ENCODE data around the gene OTOR. TPM values are rescaled to one million over a fixed set of nuclear protein-coding genes. Genes with fewer than 3 reads are reported as not detected.

Gene OTOR, protein sequence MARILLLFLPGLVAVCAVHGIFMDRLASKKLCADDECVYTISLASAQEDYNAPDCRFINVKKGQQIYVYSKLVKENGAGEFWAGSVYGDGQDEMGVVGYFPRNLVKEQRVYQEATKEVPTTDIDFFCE
- not detected for total RNA-seq
- long read RNA-seq, result 0 reads

DNA sequence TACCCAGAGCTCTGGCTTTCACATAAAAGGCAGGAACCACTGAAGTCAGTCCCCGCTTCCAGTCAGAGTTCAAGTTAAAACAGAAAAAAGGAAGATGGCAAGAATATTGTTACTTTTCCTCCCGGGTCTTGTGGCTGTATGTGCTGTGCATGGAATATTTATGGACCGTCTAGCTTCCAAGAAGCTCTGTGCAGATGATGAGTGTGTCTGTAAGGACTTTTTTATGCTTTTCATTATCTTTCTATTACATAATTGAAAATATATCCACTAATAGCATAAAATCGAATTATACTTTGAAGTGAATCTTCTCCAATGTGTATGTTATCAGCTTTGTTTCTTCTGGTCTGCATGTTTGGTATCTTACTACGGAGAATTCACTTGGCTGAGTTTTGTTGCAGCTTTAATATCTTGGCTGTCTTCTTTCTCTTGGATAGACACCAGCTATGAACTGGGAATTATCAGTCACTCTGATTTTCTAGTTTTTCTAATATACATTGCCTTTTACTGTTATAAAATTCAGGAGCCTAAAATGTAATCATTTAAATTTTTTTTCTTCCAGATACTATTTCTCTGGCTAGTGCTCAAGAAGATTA lies at the start of gene OTOR:
TSS of gene OTOR (plus strand) at position 51 of the 593 bp plus-strand sequence. CDS start at position 95, 44 bp downstream.
- no peak for DNase-seq (ENCODE audit: low spot score)

DNA sequence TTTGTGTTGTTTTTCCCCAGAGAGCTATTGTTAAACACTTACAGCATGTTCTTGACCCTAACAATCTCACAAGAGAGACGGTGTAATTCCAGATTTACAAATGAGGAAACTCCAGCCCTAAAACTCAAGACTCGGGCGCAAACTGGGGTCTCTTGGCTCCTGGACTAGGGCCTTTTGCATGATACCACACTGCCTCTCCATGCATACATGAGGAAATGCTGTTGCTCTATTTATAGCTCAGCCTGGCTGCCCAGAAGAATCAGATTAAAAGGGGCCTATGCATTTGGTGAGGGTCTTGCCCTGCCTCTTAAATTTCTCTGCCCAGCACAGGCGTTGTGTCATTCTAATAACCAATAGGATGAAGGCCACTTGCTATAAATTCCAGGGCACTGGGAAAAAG lies 48.9 kb upstream of the OTOR start:
- DNase-seq (ENCODE audit: low spot score), result no peak

DNA sequence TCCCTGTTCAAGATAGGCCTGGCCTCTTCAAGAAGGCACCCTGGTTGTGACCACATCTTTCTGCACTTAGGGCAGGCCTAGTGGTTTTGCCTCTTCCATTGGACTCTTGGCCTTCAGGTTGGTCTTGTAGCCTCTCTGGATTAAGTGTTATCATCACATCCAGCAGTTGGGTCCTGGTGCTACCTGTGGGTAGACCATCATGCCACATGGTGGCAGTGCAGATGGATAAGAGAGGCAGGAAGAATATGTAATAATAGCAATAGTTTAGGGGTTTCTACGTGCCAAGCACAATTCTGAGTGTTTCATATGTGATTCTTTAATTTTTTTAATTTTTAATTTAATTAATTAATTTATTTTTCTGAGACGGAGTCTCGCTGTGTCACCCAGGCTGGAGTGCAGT lies 46.9 kb upstream of the OTOR start:
- DNase-seq (ENCODE audit: low spot score), result no peak

DNA sequence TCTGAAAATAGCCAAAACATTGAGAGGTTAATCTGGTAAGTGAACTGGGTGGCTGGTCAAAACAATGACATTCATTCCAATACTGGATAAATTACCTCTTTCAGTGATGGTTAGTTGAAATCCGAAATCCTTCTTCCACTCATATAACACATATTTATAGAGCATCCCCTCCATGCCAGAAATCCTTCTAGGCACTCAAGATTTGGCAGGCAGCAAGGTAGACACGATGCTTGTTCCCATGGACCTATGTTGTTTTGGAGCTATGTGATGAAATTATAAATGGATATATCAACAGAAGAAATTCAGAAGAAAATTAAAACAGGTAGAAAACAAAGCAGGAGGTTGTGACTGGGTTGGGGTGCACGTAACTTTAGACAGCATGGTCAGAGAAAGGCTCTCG lies 44.6 kb upstream of the OTOR start:
- no peak for DNase-seq (ENCODE audit: low spot score)

DNA sequence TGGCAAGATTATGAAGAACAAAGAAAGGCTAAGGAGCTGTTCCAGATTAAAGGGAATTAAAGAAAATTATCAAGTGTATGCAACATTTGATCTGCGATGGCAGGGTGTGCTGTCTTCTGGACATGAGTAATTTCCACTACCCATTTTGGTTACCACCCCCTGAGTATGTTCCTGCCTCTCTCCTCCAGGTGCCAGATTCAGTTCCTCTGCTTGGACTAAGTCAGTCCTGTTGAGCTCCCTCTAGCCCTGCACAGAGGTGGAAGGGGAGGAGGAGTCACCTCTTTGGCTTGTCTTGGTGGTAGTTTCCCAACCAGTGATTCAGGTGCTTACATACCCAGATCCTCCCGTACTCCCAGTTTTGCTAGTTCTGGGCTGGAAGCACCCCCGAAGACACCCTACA lies 40.5 kb upstream of the OTOR start:
- DNase-seq (ENCODE audit: low spot score), result no peak

DNA sequence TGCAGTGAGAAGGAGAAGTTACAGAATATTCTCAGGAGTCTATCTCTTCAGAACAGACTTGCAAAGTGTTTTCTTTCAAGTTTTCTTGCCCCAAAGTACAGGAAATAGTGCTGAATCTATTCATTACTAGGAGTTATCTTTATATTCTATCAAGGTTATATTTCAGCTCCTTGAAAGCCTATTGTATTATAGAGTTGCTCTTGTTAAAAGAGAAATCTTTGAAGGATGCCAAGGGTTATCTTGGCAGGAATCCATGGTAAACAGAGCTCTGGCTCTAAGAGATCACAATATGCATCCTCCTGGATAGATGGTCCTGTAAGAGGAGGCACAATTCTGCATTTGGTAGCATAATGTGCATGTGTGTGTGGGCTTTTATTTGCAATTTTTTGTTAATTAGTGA lies 39.6 kb upstream of the OTOR start:
- no peak for DNase-seq (ENCODE audit: low spot score)

DNA sequence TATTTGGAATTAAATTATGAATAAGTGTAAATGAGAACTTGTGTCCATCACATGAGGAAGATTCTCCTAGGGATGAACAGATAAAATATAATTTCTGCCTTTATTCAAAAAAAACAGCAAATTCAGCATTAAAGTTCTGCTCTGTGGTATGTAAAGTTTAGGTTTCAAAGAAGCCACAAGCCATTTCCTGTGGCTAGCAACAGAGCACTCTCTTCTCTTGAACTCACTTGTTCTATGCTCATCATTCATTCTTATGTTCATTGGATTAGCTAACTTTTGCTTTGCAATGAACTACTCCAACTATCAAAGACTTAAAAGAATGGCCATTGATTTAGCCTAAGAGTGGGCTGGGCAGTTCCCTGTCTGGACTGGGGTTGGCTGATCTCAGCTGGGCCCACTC lies 39.1 kb upstream of the OTOR start:
- no peak for DNase-seq (ENCODE audit: low spot score)

DNA sequence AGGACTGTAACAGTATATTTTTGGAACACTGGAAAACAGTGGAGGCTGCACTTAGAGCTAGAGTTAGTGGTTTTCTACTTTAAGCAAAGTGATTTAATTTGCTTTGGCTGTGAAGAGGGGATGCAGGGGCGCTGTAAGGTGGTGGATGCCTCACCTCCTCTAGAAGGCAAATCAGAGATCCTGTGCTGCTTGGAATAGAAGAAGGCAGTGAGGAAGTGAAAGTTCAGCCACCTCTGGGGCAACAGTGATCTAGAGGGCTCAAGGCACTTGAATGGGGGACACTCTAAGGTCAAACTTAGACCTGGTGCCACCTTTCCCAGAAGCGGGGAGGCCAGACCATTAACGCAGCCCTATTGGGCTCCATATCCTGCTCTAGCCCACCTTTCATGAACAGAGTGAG lies 37.4 kb upstream of the OTOR start:
- no peak for DNase-seq (ENCODE audit: low spot score)

DNA sequence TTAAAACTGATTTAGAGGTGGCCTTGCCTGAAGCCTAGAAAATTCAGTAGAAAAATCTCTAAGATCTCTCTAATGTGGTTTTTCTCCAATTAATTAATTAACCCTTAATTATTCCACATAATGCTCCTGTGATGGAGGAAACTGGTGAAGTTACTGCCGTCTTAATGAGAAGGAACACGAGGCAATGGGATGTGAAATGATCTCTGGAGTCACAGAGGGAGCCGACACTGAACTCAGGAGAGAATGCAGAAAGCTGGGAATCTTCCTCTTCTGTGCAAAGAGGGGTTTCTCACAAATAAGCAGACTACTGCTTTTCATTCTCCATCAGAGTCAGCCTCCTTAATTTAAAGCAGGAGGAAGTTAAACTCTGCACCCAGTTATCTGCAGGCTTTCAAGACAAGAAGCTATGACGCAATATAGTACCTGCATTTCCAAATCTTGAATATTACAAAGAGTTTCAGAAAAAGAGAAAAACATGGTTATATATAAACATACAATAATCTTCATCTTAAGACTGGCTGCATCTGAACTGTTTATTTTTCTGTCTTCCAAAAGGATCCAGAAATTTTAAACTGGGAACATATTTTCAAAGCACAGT lies 36.4 kb upstream of the OTOR start:
- DNase-seq (ENCODE audit: low spot score), result no peak

DNA sequence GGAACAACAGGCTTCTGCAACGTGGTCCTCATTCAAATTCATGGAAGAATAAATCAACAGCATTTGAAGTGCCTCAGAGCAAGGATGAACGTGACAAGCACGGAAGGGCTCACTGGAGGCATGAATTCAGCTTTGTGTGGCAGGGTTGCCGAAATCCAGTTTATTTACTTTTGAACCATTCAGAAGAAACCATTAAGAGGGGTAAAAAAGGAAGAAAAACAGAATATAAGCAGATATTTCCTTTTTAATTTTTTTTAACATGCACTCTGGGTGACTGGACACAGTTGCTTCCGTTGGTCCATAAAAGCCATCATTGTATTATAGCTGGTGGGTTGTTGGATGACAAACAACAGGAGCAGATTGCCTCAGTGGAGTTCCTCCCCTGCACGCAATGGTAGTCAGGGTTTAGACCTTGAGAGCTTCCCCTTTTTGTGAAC lies 35.6 kb upstream of the OTOR start:
- DNase-seq (ENCODE audit: low spot score), result no peak

DNA sequence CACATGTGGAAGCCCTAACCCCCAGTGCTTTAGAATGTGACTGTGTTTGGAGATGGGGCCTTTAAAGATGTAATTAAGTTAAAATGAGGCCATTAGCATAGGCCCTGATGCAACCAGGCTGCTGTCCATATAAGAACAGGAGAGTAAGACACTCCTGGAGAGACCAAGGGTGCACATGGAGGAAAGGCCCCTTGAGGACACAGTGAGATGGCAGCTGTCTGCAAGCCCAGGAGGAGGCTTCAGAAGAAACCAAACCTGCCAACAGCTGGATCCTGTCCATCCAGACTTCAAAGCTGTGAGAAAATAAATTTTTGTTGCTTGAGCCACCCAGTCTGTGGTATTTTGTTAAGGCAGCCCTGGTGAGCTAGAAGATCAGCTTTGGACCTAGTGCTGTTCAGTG lies 35.1 kb upstream of the OTOR start:
- no peak for DNase-seq (ENCODE audit: low spot score)

DNA sequence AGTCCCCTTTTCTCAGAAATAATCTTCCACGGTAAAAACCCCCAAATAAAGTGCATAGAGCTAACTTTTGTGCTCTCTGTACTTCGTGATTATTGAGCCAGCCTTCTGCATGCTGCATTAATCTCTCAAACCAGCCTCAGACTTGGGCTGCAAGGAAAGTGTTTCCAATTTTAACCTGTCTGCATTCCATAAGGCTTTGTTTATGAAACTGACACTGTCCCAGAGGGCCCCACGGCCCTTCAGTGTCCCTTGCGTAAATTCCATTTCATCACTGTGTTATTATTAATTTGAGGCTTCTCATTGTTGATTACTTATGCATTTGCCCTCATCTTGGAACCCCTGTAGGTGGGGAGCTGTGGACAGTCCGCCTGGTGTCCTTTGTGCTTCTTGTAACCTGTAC lies 33.9 kb upstream of the OTOR start:
- no peak for DNase-seq (ENCODE audit: low spot score)

DNA sequence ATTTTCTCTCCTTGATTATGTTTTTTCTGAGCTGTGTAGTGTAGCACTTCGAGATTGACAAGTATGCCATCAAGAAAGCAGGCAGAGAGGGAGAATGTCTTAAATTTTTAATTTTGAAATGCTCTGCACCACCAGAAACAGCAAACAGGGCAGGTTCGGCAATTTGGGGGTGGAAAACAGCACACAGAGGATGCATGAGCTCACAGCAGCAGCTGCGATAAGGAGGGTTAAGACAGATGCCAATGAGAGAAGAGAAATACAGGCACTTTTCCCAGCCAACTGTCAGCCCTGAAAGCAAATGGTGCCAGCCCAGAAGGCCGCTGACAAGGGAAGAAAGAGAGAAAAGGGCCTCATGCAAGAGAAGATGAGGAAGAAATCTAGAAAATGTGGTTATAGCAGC lies 33.4 kb upstream of the OTOR start:
- no peak for DNase-seq (ENCODE audit: low spot score)

DNA sequence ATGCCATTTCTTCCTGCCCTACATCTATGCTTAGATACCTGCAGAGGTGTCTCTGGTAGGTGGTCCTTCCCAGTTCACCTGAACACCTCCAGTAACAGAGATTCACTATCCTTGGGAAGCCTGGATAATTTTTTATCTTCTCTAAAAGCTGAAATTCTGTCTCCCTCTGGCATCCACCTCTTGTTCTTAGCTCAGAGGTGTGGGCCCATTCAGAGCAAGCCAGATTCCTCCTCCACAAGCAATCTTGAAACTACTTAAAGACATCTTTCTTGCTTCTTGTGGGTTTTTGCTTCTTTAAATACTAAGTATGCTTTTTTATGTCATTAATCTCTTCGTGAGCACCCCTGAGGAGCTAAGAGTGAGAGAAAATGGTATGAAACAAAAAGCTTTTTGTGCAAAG lies 28.7 kb upstream of the OTOR start:
- DNase-seq (ENCODE audit: low spot score), result no peak

DNA sequence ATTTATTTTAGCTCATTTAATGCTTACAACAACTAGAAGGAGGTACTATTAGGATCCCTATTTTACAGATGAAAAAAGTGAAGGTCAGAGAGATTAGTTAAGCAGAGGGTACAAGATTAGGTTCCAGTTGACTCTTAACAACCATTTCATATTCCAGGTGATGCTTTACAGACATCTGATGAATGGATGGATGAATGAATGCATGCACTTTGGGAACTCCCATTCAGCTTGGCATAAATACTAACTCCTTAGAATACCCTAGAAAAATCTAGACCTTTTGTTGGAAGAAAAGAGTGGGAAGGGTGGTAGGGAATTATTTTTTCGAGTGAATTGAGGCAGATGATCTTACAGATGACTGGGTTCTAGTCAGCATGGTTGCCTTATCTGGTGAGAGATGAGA lies 19.1 kb upstream of the OTOR start:
- no peak for DNase-seq (ENCODE audit: low spot score)

DNA sequence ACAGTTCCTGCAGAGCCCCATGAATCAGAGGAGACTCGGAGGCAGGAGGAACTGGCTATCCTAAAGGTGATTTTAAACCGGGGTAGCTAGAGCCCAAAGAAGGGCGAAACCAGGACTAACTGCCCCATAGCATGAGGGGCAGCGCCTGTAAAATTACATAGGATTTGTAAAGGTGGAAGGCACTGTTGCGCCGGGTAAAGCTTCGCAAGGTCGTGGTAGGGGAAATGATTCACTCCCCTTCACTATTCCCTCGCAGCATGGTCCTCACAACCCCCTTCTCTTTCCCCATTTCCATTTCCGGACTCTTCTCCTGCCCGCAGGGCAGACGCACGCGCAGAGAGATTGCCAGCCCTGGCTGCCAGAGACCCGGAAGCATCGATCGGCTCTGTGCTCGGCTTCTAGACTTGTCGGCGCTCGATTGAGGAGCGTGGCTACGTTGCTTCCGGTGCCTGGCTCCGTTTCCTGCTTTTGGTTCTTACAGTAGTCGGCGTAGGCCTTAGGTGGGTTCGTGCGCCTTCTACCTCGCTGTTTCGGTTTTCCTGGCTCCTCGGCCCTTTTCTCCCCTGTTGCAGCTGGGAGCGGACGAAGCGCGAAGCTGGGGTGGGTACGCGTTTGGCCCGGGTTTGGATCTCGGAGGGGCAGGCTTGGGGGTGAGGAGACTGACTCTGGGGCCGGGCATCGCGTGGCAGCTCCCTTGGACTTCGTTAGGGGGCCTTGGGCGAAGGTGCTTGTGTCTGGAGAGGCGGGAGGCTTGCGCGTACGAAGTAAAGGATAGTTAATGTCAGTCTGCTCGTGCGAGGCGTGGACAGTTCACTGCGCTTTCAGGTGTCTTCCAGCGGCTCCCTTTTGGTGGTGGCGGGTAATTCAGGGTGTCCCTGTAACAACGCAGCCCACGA lies 18.3 kb upstream of the OTOR start, which contains the start of gene SNRPB2:
TSS of gene SNRPB2 (plus strand) at position 462 of the 896 bp plus-strand sequence. CDS start 1,677 bp downstream, outside the sequence.
- DNase-seq (ENCODE audit: low spot score), result peak; percentile 96

DNA sequence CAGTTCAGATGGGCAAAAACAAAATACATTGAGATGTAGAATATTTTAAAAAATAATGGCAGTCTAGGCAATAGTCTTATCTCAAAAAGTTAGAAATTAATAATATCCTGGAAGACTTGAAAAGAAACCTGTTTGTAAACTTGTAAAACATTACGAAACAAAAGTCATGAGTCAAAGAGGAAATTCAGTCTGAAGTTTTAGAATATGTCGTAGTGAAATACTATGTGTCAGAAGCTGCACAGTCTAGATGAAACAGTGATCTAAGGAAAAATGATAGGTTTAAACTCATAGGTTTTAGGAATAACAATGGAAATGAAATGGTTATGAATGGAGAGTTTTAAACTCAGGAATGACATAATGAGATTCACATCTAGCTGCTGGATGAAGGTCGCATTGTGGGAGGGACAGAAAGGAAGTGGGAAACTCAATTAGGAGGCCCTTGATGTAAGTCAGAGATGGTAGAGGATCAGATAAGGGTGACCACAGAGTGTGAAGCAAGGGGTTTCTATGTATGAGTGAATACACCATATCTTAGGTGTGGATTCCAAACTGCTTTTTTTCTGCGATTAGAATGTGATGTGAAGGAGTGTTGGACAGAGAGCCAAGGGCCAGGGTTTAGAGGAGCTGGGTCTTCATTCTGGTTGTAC lies 15.5 kb upstream of the OTOR start:
- no peak for DNase-seq (ENCODE audit: low spot score)

DNA sequence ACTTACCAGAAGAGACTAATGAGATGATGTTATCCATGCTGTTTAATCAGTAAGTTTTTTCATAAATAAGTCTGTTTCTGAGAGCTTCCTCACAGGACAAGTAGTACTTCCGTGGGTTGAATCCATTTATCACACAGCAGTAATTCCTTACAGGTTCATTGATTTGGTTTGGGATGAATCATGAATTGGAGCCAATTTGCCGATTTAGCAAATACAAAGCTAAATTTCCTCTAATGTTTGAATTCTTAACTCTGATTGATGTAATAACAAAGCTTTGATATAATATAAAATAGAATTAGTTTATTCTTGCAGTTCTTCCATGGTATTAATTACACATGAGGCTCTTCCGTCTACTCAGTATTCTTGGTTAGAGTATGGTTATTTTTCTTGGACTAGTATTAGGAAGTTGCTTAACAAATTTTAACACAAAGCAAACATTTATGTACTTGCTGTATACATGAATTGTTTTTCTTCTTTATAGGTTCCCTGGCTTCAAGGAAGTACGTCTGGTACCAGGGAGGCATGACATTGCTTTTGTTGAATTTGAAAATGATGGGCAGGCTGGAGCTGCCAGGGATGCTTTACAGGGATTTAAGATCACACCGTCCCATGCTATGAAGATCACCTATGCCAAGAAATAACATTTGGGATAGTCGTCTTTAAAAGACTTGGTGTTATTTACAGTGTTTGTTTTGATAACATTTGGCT lies 7.6 kb upstream of the OTOR start:
- no peak for DNase-seq (ENCODE audit: low spot score)

DNA sequence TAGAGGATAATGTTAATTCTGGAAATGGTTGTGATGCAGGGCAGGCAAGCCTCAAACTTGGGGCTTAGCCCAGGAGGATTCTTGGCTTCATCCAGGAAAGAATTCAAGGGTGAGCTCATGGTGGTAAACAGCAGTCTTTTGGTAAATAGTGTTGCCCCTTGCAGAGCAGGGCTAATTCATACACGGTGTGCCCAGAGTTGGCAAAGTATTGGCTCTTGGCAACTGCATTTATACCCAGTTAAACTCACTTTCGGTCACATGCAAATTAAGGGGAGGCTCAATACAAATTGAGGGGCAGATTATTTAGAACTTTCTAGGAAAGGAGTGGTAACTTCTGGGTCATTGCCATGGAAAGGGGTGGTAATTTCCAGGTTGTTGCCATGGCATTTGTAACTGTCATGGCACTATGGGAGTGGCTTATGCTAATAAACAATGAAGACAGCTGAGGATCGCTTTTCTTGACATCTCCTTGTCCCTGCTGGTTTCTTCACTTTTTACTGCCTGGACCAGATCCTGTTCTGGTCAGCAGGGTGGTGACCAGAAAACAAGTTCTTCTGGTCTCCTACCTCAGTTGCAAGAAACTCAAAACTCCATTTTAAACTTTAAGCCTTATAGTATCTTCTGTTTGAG lies 3.9 kb upstream of the OTOR start:
- DNase-seq (ENCODE audit: low spot score), result no peak

DNA sequence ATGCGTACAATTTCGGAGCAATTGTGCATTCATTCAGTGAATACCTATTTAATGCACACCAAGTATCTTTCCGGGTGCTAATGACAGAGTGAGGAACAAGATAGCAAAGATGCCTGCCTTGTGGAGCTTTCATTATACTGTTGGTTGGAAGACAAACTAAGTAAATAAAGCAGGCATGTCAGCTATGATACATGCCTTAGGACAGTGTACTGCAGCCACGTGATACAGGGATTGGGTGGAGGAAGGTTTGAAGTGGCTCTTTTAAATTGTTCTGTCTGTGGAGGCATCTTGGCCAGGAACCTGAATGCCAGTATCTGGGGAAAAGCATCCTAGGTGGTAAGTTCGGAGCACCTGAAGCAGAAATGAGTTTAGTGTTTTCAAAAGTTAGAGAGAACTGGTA lies 3.0 kb upstream of the OTOR start:
- no peak for DNase-seq (ENCODE audit: low spot score)

All from mesenteric fat pad (tissue), 1 donor.